ENCODE results near the gene DNAI2. TPM values are rescaled to one million over a fixed set of nuclear protein-coding genes. Genes with fewer than 3 reads are reported as not detected.

The DNAI2 gene
- total and polyA plus RNA-seq, 9 of the 15 experiments (the other 6 are each of a cell fraction or from before 2014, with no cell fraction given), result not detected

GRCh38 chr17:74282587-74283370 is 8.7 kb downstream of the DNAI2 start:
- POLR2A ChIA-PET, result interaction anchor here (0.9 to 1.9 kb wide), 6 partner anchors 9 to 92 kb away, joined by 3 to 6 read pairs (median 4); no protein-coding TSS in a partner anchor
- no peak overlapping the region for H3K9ac ChIP-seq (ENCODE audit: insufficient read depth in 1 of 2, low read depth in 2 of 2, low read length in 2 of 2)
- intact Hi-C loops (cut with micrococcal nuclease) (loop anchor here (5.0 kb wide), 1 partner anchor 70 kb away; the partner anchor contains the start of gene TTYH2), in situ Hi-C loops (cut with MboI) (loop anchor here (5.0 kb wide), 1 partner anchor 65 kb away; no protein-coding TSS in a partner anchor)
- H3K4me2 ChIP-seq (ENCODE audit: insufficient read depth, low read length), result 0 out of 2 replicates have a peak overlapping the region, but pooled peaks have one; percentile 22
- no peaks in the 10 kb centered on the region for H3K9me3 ChIP-seq (replicated peaks; ENCODE audit: control insufficient read depth, insufficient read depth, low read depth, low read length)
- no TSS peak for BruUV-seq (replicated peaks)
- H3K79me2 ChIP-seq (ENCODE audit: control insufficient read depth, insufficient read depth, low read length), result no peaks in the 10 kb centered on the region
- 5% methylated on average over 9 of the region's 9 CpGs for WGBS (ENCODE audit: insufficient coverage, low coverage, missing lambda C conversion rate)
- peak overlapping the region; percentile 33; the same call in 1 of the 2 replicates for H2AFZ ChIP-seq (ENCODE audit: low read depth, low read length)
- peaks cover 16 to 31% of the 10 kb centered on the region in 2 experiments for H3K4me1 ChIP-seq (replicated peaks in 1 of 2; ENCODE audit: control insufficient read depth in 2 of 2, insufficient read depth in 2 of 2, low read length in 2 of 2)
- DNase-seq (ENCODE audit: extremely low read depth in 1 of 4, low spot score in 3 of 4) (peak; percentile 44 to 64 (median 58)), ATAC-seq (peak; percentile 51), FAIRE-seq (no peak)
- no peak overlapping the region for H3K27ac ChIP-seq (ENCODE audit: extremely low read depth, low read depth, low read length)
- CTCF ChIA-PET (ENCODE audit: low intra/inter-chr PET ratio), result no interaction called here
- H4K20me1 ChIP-seq (replicated peaks; ENCODE audit: control insufficient read depth, insufficient read depth, low read length), result no peaks in the 10 kb centered on the region
- H3K27me3 ChIP-seq (ENCODE audit: control insufficient read depth in 2 of 2, insufficient read depth in 2 of 2, low read length in 2 of 2), result no peaks in the 10 kb centered on the region
- no peak overlapping the region for H3K4me3 ChIP-seq
- H3K9me1 ChIP-seq (ENCODE audit: control insufficient read depth, insufficient read depth, low read length), result no peaks in the 10 kb centered on the region
- H3K36me3 ChIP-seq (ENCODE audit: control insufficient read depth, insufficient read depth, low read length), result no peaks in the 10 kb centered on the region
- TF ChIP-seq IRF2 (CRISPR knock-in tag; IDR thresholded peaks at IDR 0.05) (no peak), E2F5 (CRISPR knock-in tag; IDR thresholded peaks at IDR 0.05) (no peak), ZBTB1 (CRISPR knock-in tag; IDR thresholded peaks at IDR 0.05; ENCODE audit: borderline replicate concordance, low read depth) (no peak), ZSCAN29 (IDR thresholded peaks at IDR 0.05) (no peak), E2F3 (CRISPR knock-in tag; IDR thresholded peaks at IDR 0.05) (no peak), CEBPB (tag; IDR thresholded peaks at IDR 0.05) (no peak), ZSCAN32 (CRISPR knock-in tag; IDR thresholded peaks at IDR 0.05) (no peak), SMAD1 (IDR thresholded peaks at IDR 0.05; ENCODE audit: low read depth, low read length, partially characterized antibody) (peak; percentile 63), NR1H2 (CRISPR knock-in tag; IDR thresholded peaks at IDR 0.05) (no peak)
- TF ChIP-seq, protein P1, sequence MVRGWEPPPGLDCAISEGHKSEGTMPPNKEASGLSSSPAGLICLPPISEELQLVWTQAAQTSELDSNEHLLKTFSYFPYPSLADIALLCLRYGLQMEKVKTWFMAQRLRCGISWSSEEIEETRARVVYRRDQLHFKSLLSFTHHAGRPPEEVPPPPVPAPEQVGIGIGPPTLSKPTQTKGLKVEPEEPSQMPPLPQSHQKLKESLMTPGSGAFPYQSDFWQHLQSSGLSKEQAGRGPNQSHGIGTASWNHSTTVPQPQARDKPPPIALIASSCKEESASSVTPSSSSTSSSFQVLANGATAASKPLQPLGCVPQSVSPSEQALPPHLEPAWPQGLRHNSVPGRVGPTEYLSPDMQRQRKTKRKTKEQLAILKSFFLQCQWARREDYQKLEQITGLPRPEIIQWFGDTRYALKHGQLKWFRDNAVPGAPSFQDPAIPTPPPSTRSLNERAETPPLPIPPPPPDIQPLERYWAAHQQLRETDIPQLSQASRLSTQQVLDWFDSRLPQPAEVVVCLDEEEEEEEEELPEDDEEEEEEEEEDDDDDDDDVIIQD (CRISPR knock-in tag; IDR thresholded peaks at IDR 0.05), result no peak
- TF ChIP-seq, protein P2, sequence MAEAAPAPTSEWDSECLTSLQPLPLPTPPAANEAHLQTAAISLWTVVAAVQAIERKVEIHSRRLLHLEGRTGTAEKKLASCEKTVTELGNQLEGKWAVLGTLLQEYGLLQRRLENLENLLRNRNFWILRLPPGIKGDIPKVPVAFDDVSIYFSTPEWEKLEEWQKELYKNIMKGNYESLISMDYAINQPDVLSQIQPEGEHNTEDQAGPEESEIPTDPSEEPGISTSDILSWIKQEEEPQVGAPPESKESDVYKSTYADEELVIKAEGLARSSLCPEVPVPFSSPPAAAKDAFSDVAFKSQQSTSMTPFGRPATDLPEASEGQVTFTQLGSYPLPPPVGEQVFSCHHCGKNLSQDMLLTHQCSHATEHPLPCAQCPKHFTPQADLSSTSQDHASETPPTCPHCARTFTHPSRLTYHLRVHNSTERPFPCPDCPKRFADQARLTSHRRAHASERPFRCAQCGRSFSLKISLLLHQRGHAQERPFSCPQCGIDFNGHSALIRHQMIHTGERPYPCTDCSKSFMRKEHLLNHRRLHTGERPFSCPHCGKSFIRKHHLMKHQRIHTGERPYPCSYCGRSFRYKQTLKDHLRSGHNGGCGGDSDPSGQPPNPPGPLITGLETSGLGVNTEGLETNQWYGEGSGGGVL (CRISPR knock-in tag; IDR thresholded peaks at IDR 0.05), result no peak
- TF ChIP-seq, protein P3, sequence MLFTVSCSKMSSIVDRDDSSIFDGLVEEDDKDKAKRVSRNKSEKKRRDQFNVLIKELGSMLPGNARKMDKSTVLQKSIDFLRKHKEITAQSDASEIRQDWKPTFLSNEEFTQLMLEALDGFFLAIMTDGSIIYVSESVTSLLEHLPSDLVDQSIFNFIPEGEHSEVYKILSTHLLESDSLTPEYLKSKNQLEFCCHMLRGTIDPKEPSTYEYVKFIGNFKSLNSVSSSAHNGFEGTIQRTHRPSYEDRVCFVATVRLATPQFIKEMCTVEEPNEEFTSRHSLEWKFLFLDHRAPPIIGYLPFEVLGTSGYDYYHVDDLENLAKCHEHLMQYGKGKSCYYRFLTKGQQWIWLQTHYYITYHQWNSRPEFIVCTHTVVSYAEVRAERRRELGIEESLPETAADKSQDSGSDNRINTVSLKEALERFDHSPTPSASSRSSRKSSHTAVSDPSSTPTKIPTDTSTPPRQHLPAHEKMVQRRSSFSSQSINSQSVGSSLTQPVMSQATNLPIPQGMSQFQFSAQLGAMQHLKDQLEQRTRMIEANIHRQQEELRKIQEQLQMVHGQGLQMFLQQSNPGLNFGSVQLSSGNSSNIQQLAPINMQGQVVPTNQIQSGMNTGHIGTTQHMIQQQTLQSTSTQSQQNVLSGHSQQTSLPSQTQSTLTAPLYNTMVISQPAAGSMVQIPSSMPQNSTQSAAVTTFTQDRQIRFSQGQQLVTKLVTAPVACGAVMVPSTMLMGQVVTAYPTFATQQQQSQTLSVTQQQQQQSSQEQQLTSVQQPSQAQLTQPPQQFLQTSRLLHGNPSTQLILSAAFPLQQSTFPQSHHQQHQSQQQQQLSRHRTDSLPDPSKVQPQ (CRISPR knock-in tag; IDR thresholded peaks at IDR 0.05; ENCODE audit: borderline replicate concordance), result no peak

Measured in K562 (cell line).